GM23248 (cell line): ENCODE measurements around the gene MOK. TPM values are rescaled to one million over a fixed set of nuclear protein-coding genes. Genes with fewer than 3 reads are reported as not detected.

Experiments
- DNase-seq: peaks from one replicate; pipeline ENCODE4 v3.0.0-alpha.2; 2015
- H2AFZ ChIP-seq: fragments of 200-600 bp; sonication (generic); 2 replicates; pipeline ENCODE4 v1.6.1; 2016; ENCODE audit warnings: antibody characterized with exemption
- H3F3A ChIP-seq: fragments of 200-600 bp; sonication (generic); 2 replicates; pipeline ENCODE4 v1.6.1; 2016; ENCODE audit warnings: mild to moderate bottlenecking, antibody characterized with exemption, mixed run types; ENCODE audit not compliant: insufficient read depth
- H3K27ac ChIP-seq: fragments of 200-600 bp; sonication (generic); 2 replicates; pipeline ENCODE4 v1.5.1; 2016; ENCODE audit warnings: mild to moderate bottlenecking
- H3K27me3 ChIP-seq: fragments of 200-600 bp; sonication (generic); replicated peaks from 2 replicates; pipeline ENCODE4 v1.6.1; 2016; ENCODE audit warnings: mild to moderate bottlenecking; ENCODE audit not compliant: insufficient read depth
- H3K36me3 ChIP-seq: fragments of 200-600 bp; sonication (generic); 2 replicates; pipeline ENCODE4 v1.6.1; 2016; ENCODE audit warnings: low read depth, mild to moderate bottlenecking
- H3K4me1 ChIP-seq: fragments of 200-600 bp; sonication (generic); 2 replicates; pipeline ENCODE4 v1.6.1; 2016; ENCODE audit warnings: mild to moderate bottlenecking; ENCODE audit not compliant: insufficient read depth
- H3K4me2 ChIP-seq: fragments of 200-600 bp; sonication (generic); one replicate; pipeline ENCODE4 v1.6.1; 2016; ENCODE audit warnings: mild to moderate bottlenecking; ENCODE audit not compliant: unreplicated experiment
- H3K4me3 ChIP-seq: fragments of 200-600 bp; sonication (generic); 2 replicates; pipeline ENCODE4 v1.5.1; 2016; ENCODE audit warnings: mild to moderate bottlenecking
- H3K79me2 ChIP-seq: fragments of 200-600 bp; sonication (generic); 2 replicates; pipeline ENCODE4 v1.6.1; 2016; ENCODE audit warnings: mild to moderate bottlenecking; ENCODE audit not compliant: insufficient read depth
- H3K9ac ChIP-seq: fragments of 200-600 bp; sonication (generic); 2 replicates; pipeline ENCODE4 v1.6.1; 2016; ENCODE audit warnings: mild to moderate bottlenecking
- H3K9me2 ChIP-seq: fragments of 200-600 bp; sonication (generic); 2 replicates; pipeline ENCODE4 v1.6.1; 2016; ENCODE audit warnings: mixed run types, mild to moderate bottlenecking, moderate library complexity; ENCODE audit not compliant: insufficient read depth
- H3K9me3 ChIP-seq: fragments of 200-600 bp; sonication (generic); one replicate; pipeline ENCODE4 v1.6.1; 2017; ENCODE audit warnings: low read depth
- H4K20me1 ChIP-seq: fragments of 200-600 bp; sonication (generic); 2 replicates; pipeline ENCODE4 v1.6.0; 2016; ENCODE audit not compliant: insufficient read depth
- EZH2 ChIP-seq: fragments of 200-600 bp; sonication (generic); IDR thresholded peaks from 2 replicates; pipeline ENCODE4 v1.6.1; 2018; ENCODE audit warnings: antibody characterized with exemption, mild to moderate bottlenecking; ENCODE audit not compliant: insufficient read depth, poor library complexity, severe bottlenecking
- EZH2phosphoT487 ChIP-seq: fragments of 200-600 bp; sonication (generic); IDR thresholded peaks from 2 replicates; pipeline ENCODE4 v1.6.1; 2018; ENCODE audit warnings: antibody characterized with exemption, moderate library complexity, mild to moderate bottlenecking, low read depth; ENCODE audit not compliant: insufficient read depth
- WGBS, 2 experiments: methylation state at CpG; one replicate each; pipeline ENCODE4 v1.1.6; 2015 to 2017; ENCODE audit warnings: low lambda C conversion rate in 2 of 2, low coverage in 1 of 2; ENCODE audit errors: missing lambda C conversion rate in 2 of 2; 5-methylcytosine and 5-hydroxymethylcytosine counted together
- in situ Hi-C: fragments of 300-500 bp; cut with MboI; formaldehyde crosslinking; loops from 2 replicates; pipeline ENCODE4 v1.15.0; 2020
- polyA plus RNA-seq: library from polyadenylated mRNA; unstranded; fragments of >200 nt; fragmentation: Nextera tagmentation; extraction: Ambion mirVana; gene quantifications from 2 replicates; pipeline ENCODE4 v1.2.1, GENCODE V29; 2016
- total RNA-seq: library from RNA; depleted of rRNA; stranded (reverse); fragments of >200 nt; shearing (Covaris generic); gene quantifications from 2 replicates; pipeline ENCODE4 v1.2.3, GENCODE V29; 2014

The MOK gene
- total and polyA plus RNA-seq, 2 experiments from 2014 or later = 34.9 to 67.9 TPM

DNA sequence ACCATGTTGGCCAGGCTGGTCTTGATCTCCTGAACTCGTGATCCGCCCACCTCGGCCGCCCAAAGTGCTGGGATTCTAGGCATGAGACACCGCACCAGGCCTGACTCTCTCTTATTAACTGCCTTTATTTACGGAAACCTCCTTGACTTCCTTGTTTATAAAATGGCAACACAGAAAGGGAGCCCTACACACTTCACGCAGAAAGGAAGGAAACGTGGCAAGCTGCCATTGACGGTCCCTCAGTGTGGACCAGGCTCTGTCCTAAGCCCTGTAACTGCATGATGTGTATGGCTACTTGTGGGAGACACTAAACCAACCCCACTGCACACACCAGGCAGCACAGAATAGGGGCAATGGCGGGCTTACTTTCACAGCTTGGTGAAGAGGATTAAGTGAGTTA lies 46.1 kb upstream of the MOK start:
- in situ Hi-C loops = no loop called here
- 97 to 98% methylated on average over 10 of the region's 10 CpGs for WGBS, 2 experiments

DNA sequence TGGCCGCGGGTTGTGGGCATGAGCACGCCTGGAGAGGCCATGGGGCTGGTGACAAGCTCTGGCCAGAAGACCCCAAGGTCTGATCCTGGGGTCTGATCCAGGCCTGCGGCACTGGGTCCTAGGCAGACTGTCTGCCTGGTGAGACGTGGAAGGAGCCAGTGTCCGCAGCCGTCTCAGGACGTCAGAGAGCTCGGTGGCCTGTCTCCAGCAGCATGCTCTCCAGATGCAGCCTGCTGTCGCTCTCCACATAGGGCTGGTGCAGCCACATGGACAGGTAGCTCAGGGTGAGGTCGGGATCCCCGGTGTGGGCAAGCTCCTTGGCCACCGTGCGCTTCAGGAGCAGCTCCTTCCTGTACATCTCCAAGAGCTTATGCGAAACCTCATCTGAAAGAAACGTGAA lies 43.4 kb upstream of the MOK start:
- DNase-seq = no peak
- Histone ChIP-seq H3K9me3 (no peaks in the 10 kb centered on the region), H3K36me3 (peaks cover 12% of the 10 kb centered on the region; the same call in 1 of the 2 replicates), H2AFZ (no peak overlapping the region), H3K27ac (no peak overlapping the region), H4K20me1 (no peaks in the 10 kb centered on the region), H3K79me2 (no peaks in the 10 kb centered on the region), H3K4me1 (no peaks in the 10 kb centered on the region), H3K9me2 (no peaks in the 10 kb centered on the region), H3K4me3 (no peak overlapping the region), H3K27me3 (no peaks in the 10 kb centered on the region), H3K9ac (no peak overlapping the region), H3K4me2 (no peak overlapping the region), H3F3A (no peaks in the 10 kb centered on the region)
- 89% methylated on average over 15 to 16 of the region's 16 CpGs for WGBS, 2 experiments
- in situ Hi-C loops = no loop called here
- no peak for TF ChIP-seq EZH2phosphoT487
- TF ChIP-seq EZH2 = no peak

More for the DNA sequence above, 46.1 kb upstream of the MOK start:
- no peaks in the 10 kb centered on the region for H3K9me3 ChIP-seq
- peaks cover 27% of the 10 kb centered on the region; the same call in 1 of the 2 replicates for H3K36me3 ChIP-seq
- TF ChIP-seq EZH2phosphoT487 = no peak
- TF ChIP-seq EZH2 = no peak
- no peak overlapping the region for H3K9ac ChIP-seq
- no peaks in the 10 kb centered on the region for H3K4me1 ChIP-seq
- no peaks in the 10 kb centered on the region for H3K9me2 ChIP-seq
- H3K79me2 ChIP-seq = no peaks in the 10 kb centered on the region
- no peak overlapping the region for H3K4me2 ChIP-seq
- H4K20me1 ChIP-seq = no peaks in the 10 kb centered on the region
- H2AFZ ChIP-seq = no peak overlapping the region
- H3K27me3 ChIP-seq = no peaks in the 10 kb centered on the region
- DNase-seq = no peak
- no peak overlapping the region for H3K27ac ChIP-seq
- H3F3A ChIP-seq = no peaks in the 10 kb centered on the region
- H3K4me3 ChIP-seq = no peak overlapping the region

- no peak overlapping the region for H2AFZ ChIP-seq
- H3F3A ChIP-seq = no peaks in the 10 kb centered on the region
- in situ Hi-C loops = no loop called here
- H3K9ac ChIP-seq = no peak overlapping the region
- H3K4me2 ChIP-seq = no peak overlapping the region
- no peaks in the 10 kb centered on the region for H3K9me2 ChIP-seq
- no peaks in the 10 kb centered on the region for H3K9me3 ChIP-seq
- no peak for TF ChIP-seq EZH2phosphoT487
- TF ChIP-seq EZH2 = no peak
- H3K79me2 ChIP-seq = no peaks in the 10 kb centered on the region
- peaks cover 12% of the 10 kb centered on the region; the same call in 1 of the 2 replicates for H3K36me3 ChIP-seq
- no peaks in the 10 kb centered on the region for H4K20me1 ChIP-seq
- H3K27ac ChIP-seq = no peak overlapping the region
- H3K4me3 ChIP-seq = no peak overlapping the region
- H3K27me3 ChIP-seq = no peaks in the 10 kb centered on the region
- no peaks in the 10 kb centered on the region for H3K4me1 ChIP-seq
- DNase-seq = no peak
- WGBS, 2 experiments = 93 to 95% methylated on average over 4 of the region's 4 CpGs
Measured at GRCh38 chr14:102346645-102347044, 41.7 kb upstream of the MOK start.

DNA sequence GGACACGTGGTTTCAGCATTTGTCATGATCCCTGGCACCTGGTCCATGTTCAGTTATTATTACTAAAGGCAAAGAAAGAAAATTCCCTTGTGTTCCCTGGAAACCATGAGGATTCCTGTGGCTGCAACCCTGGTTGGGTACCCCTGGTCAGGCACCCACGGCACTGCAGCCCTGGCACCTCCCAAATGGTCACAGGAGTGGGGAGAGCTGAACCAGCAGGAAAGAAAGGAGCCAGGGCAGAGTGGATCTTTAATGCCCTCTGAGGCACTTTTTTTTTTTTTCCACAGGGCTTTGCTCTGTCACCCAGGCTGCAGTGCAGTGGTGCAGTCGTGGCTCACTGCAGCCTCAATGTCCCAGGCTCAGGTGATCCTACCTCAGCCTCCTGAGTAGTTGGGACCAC lies 40.3 kb upstream of the MOK start:
- Histone ChIP-seq H3K4me3 (no peak overlapping the region), H3K4me1 (no peaks in the 10 kb centered on the region), H3K36me3 (peaks cover 12% of the 10 kb centered on the region; the same call in 1 of the 2 replicates), H3K79me2 (no peaks in the 10 kb centered on the region), H3K4me2 (no peak overlapping the region), H3K9me2 (no peaks in the 10 kb centered on the region), H3K27ac (no peak overlapping the region), H3K27me3 (no peaks in the 10 kb centered on the region), H2AFZ (no peak overlapping the region), H4K20me1 (no peaks in the 10 kb centered on the region), H3K9me3 (no peaks in the 10 kb centered on the region), H3K9ac (no peak overlapping the region), H3F3A (no peaks in the 10 kb centered on the region)
- WGBS, 2 experiments = 73 to 86% methylated on average over 3 of the region's 3 CpGs
- in situ Hi-C loops = no loop called here
- no peak for TF ChIP-seq EZH2phosphoT487
- no peak for DNase-seq

- no peak overlapping the region for H3K4me2 ChIP-seq
- in situ Hi-C loops = no loop called here
- H2AFZ ChIP-seq = no peak overlapping the region
- peaks cover 12% of the 10 kb centered on the region; the same call in 1 of the 2 replicates for H3K36me3 ChIP-seq
- H3K27me3 ChIP-seq = no peaks in the 10 kb centered on the region
- H3K9me2 ChIP-seq = no peaks in the 10 kb centered on the region
- H3K27ac ChIP-seq = no peak overlapping the region
- no peaks in the 10 kb centered on the region for H4K20me1 ChIP-seq
- H3K79me2 ChIP-seq = no peaks in the 10 kb centered on the region
- no peak overlapping the region for H3K9ac ChIP-seq
- no peak for DNase-seq
- no peaks in the 10 kb centered on the region for H3K4me1 ChIP-seq
- H3K4me3 ChIP-seq = no peak overlapping the region
- 97 to 98% methylated on average over 5 of the region's 5 CpGs for WGBS, 2 experiments
- H3K9me3 ChIP-seq = no peaks in the 10 kb centered on the region
- H3F3A ChIP-seq = no peaks in the 10 kb centered on the region
- TF ChIP-seq EZH2phosphoT487 = no peak
- no peak for TF ChIP-seq EZH2
Measured at GRCh38 chr14:102344485-102344884, 39.5 kb upstream of the MOK start.
